Measurements from ENCODE around the gene CACNB1. TPM values are rescaled to one million over a fixed set of nuclear protein-coding genes. Genes with fewer than 3 reads are reported as not detected.

CACNB1 gene
- total RNA-seq, 1 experiment from 2014 or later = 20.0 TPM

- Histone ChIP-seq H3K23me2 (ENCODE audit: insufficient read length, low read depth, low read length, poor library complexity, severe bottlenecking) (peaks cover 8% of the 10 kb centered on the region), H4K91ac (ENCODE audit: insufficient read length, low read depth, low read length) (no peak overlapping the region), H4K20me1 (ENCODE audit: control insufficient read depth, insufficient read depth, insufficient read length) (no peaks in the 10 kb centered on the region), H3K4ac (ENCODE audit: low read depth, low read length) (no peak overlapping the region), H2AFZ (ENCODE audit: low read length) (no peak overlapping the region), H3K27me3 (ENCODE audit: insufficient read depth, low read length) (no peaks in the 10 kb centered on the region), H4K8ac (replicated peaks; ENCODE audit: insufficient read length, low read depth, low read length) (no peak overlapping the region), H3K27ac (ENCODE audit: insufficient read length, low read depth, low read length) (no peak overlapping the region), H4K5ac (ENCODE audit: insufficient read length, low read depth, low read length) (no peak overlapping the region), H3K4me1 (ENCODE audit: insufficient read depth, low read length) (no peaks in the 10 kb centered on the region; the same call in 1 of the 2 replicates), H2BK120ac (ENCODE audit: low read depth, low read length, poor library complexity, severe bottlenecking) (no peak overlapping the region), H2BK5ac (ENCODE audit: insufficient read length, low read length) (no peak overlapping the region), H3K9ac (ENCODE audit: extremely low read depth, insufficient read length, low read length) (no peak overlapping the region), H3K23ac (ENCODE audit: insufficient read length, low read depth, low read length) (no peak overlapping the region), H2BK15ac (ENCODE audit: low read depth, low read length) (no peak overlapping the region), H2BK20ac (ENCODE audit: low read depth, low read length, poor library complexity, severe bottlenecking) (no peak overlapping the region), H3K9me3 (ENCODE audit: control insufficient read depth, low read depth, low read length) (no peaks in the 10 kb centered on the region), H3T11ph (ENCODE audit: low read length) (no peak overlapping the region), H3K79me2 (ENCODE audit: insufficient read depth, low read length) (peaks cover 3% of the 10 kb centered on the region; the same call in 1 of the 2 replicates), H3K18ac (ENCODE audit: insufficient read length, low read depth, low read length) (no peak overlapping the region), H3K14ac (ENCODE audit: insufficient read depth, low read length) (no peak overlapping the region), H3K56ac (ENCODE audit: insufficient read length, low read depth, low read length) (no peak overlapping the region), H2AK5ac (ENCODE audit: insufficient read length, low read length) (no peak overlapping the region), H2BK12ac (ENCODE audit: insufficient read length, low read depth, low read length) (no peak overlapping the region), H3K79me1 (ENCODE audit: insufficient read depth, low read depth, low read length, poor library complexity, severe bottlenecking) (no peaks in the 10 kb centered on the region), H3K4me2 (ENCODE audit: insufficient read depth, insufficient read length, low read length) (no peak overlapping the region)
- Mint-ChIP-seq H3K4me1 (peaks cover 22 to 44% of the 10 kb centered on the region in 2 experiments), H3K9me3 (peaks cover 0 to 7% of the 10 kb centered on the region in 2 experiments; a peak in 1 of 5 replicates), H3K27me3 (ENCODE audit: low read depth) (peaks cover 2% of the 10 kb centered on the region), H3K27ac (peak overlapping the region in 1 of 3 experiments; percentile 85; a peak in 2 of 7 replicates), H3K4me3 (no peak overlapping the region; a peak in 1 of 5 replicates), H3K36me3 (ENCODE audit: insufficient read depth in 1 of 3, low read depth in 3 of 3) (peaks cover 39 to 52% (median 51%) of the 10 kb centered on the region in 3 experiments)
- WGBS (ENCODE audit: extremely low coverage, insufficient read length, low lambda C conversion rate) = no CpG with 5 or more reads among the region's 8 CpGs
- no peak for TF ChIP-seq CTCF (conservative IDR thresholded peaks at IDR 0.05)
- DNase-seq = no peak
These were observed 6.8 kb upstream of the CACNB1 start for GRCh38 chr17:39204245-39204644.

All from H9 (cell line).